Measurements from ENCODE around the gene C2CD4D. TPM values are rescaled to one million over a fixed set of nuclear protein-coding genes. Genes with fewer than 3 reads are reported as not detected.

Gene C2CD4D
- total and polyA plus RNA-seq, 2 donors (not counting 1 experiment from before 2014, with no cell fraction given) = 0.07 TPM; not detected in 1

DNA sequence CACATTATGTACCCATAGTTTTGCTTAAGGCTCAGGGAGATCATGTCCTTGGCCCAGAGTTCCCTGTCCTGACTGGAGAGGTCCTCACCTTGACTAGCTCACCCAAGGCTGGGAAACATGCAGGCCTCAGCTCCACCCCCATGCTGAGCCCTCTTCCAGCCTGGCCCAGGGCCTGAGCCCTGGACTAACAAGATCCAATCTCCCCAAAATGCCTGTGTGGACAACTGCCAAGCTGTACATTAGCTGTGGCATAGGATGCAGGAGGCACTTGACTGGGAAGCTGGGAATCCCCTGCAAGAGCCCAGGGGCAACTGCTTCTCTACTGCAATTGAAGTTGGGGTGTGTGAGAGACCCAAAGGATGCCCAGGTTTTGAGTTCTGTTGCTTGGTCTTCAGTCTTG lies 36.5 kb downstream of the C2CD4D start:
- H3K27ac Mint-ChIP-seq = no peak overlapping the region
- ChIA-PET CTCF (interaction anchor here (1.3 kb wide), 1 partner anchor 198 kb away, joined by 5 read pairs; no protein-coding TSS in a partner anchor), POLR2A (no interaction called here)
- peaks cover 0 to 22% (median 2%) of the 10 kb centered on the region in 4 experiments for H3K27me3 ChIP-seq (replicated peaks in 1 of 4; ENCODE audit: control extremely low read depth in 1 of 4, control insufficient read depth in 3 of 4, insufficient read depth in 4 of 4, low read length in 3 of 4)
- H3K4me1 Mint-ChIP-seq = peaks cover 9% of the 10 kb centered on the region
- no peak overlapping the region for H2AFZ ChIP-seq (ENCODE audit: insufficient read depth, low read depth, low read length, poor library complexity, severe bottlenecking)
- H3K27me3 Mint-ChIP-seq = peaks cover 24% of the 10 kb centered on the region
- H4K20me1 ChIP-seq (ENCODE audit: control insufficient read depth, insufficient read depth, low read length, poor library complexity, severe bottlenecking) = no peaks in the 10 kb centered on the region
- H3K79me2 ChIP-seq (ENCODE audit: control insufficient read depth, insufficient read depth, low read length) = no peaks in the 10 kb centered on the region
- H3K4me3 ChIP-seq (ENCODE audit: control extremely low read depth in 1 of 5, extremely low read depth in 1 of 5, insufficient read depth in 1 of 5, low read depth in 2 of 5, low read length in 4 of 5) = no peak overlapping the region
- H3K9ac ChIP-seq (ENCODE audit: low read length) = no peak overlapping the region
- H3K9me3 ChIP-seq (ENCODE audit: control extremely low read depth in 1 of 3, control insufficient read depth in 2 of 3, insufficient read depth in 1 of 3, low read length in 2 of 3) = peaks cover 0 to 3% (median 0%) of the 10 kb centered on the region in 3 donors
- no peak for ATAC-seq (ENCODE audit: low read depth)
- DNase-seq = no peak
- H3K4me2 ChIP-seq (replicated peaks; ENCODE audit: low read depth, low read length, poor library complexity, severe bottlenecking) = no peak overlapping the region
- no peak for TF ChIP-seq EZH2 (IDR thresholded peaks at IDR 0.05; ENCODE audit: borderline replicate concordance, insufficient read depth, low read depth, low read length, poor library complexity, severe bottlenecking)
- no peak for TF ChIP-seq CTCF (IDR thresholded peaks at IDR 0.05)
- no peak overlapping the region for H3K4me3 Mint-ChIP-seq
- intact Hi-C loops (cut with micrococcal nuclease) = no loop called here
- H3K36me3 ChIP-seq (replicated peaks in 1 of 2; ENCODE audit: control extremely low read depth in 1 of 2, control insufficient read depth in 1 of 2, extremely low read depth in 1 of 2, insufficient read depth in 2 of 2, low read length in 1 of 2) = no peaks in the 10 kb centered on the region
- peaks cover 6 to 13% of the 10 kb centered on the region in 2 donors for H3K4me1 ChIP-seq (ENCODE audit: control insufficient read depth in 2 of 2, insufficient read depth in 2 of 2, low read length in 2 of 2)
- no peaks in the 10 kb centered on the region for H3K9me3 Mint-ChIP-seq (ENCODE audit: insufficient read depth)
- H3K27ac ChIP-seq (ENCODE audit: low read length in 2 of 2) = no peak overlapping the region

- Histone ChIP-seq H3K36me3 (replicated peaks in 1 of 2; ENCODE audit: control extremely low read depth in 1 of 2, control insufficient read depth in 1 of 2, extremely low read depth in 1 of 2, insufficient read depth in 2 of 2, low read length in 1 of 2) (no peaks in the 10 kb centered on the region), H3K9me3 (ENCODE audit: control extremely low read depth in 1 of 3, control insufficient read depth in 2 of 3, insufficient read depth in 1 of 3, low read length in 2 of 3) (peaks cover 0 to 3% (median 0%) of the 10 kb centered on the region in 3 donors), H2AFZ (ENCODE audit: insufficient read depth, low read depth, low read length, poor library complexity, severe bottlenecking) (no peak overlapping the region), H3K27ac (ENCODE audit: low read length in 2 of 2) (no peak overlapping the region), H4K20me1 (ENCODE audit: control insufficient read depth, insufficient read depth, low read length, poor library complexity, severe bottlenecking) (no peaks in the 10 kb centered on the region), H3K4me1 (ENCODE audit: control insufficient read depth in 2 of 2, insufficient read depth in 2 of 2, low read length in 2 of 2) (peaks cover 6 to 13% of the 10 kb centered on the region in 2 donors), H3K4me3 (ENCODE audit: control extremely low read depth in 1 of 5, extremely low read depth in 1 of 5, insufficient read depth in 1 of 5, low read depth in 2 of 5, low read length in 4 of 5) (no peak overlapping the region), H3K79me2 (ENCODE audit: control insufficient read depth, insufficient read depth, low read length) (no peaks in the 10 kb centered on the region), H3K27me3 (replicated peaks in 1 of 4; ENCODE audit: control extremely low read depth in 1 of 4, control insufficient read depth in 3 of 4, insufficient read depth in 4 of 4, low read length in 3 of 4) (peaks cover 0 to 22% (median 2%) of the 10 kb centered on the region in 4 experiments), H3K4me2 (replicated peaks; ENCODE audit: low read depth, low read length, poor library complexity, severe bottlenecking) (no peak overlapping the region), H3K9ac (ENCODE audit: low read length) (no peak overlapping the region)
- Mint-ChIP-seq H3K4me1 (peaks cover 5% of the 10 kb centered on the region), H3K27me3 (peaks cover 18% of the 10 kb centered on the region), H3K27ac (no peak overlapping the region), H3K4me3 (no peak overlapping the region), H3K9me3 (ENCODE audit: insufficient read depth) (no peaks in the 10 kb centered on the region)
- no peak for TF ChIP-seq CTCF (IDR thresholded peaks at IDR 0.05)
- TF ChIP-seq EZH2 (IDR thresholded peaks at IDR 0.05; ENCODE audit: borderline replicate concordance, insufficient read depth, low read depth, low read length, poor library complexity, severe bottlenecking) = no peak
- ChIA-PET POLR2A (no interaction called here), CTCF (interaction anchor here (1.3 kb wide), 1 partner anchor 199 kb away, joined by 5 read pairs; no protein-coding TSS in a partner anchor)
- DNase-seq (no peak), ATAC-seq (ENCODE audit: low read depth) (no peak)
- WGBS (ENCODE audit: insufficient coverage) = 96% methylated on average over 5 of the region's 5 CpGs
- intact Hi-C loops (cut with micrococcal nuclease) = no loop called here
Measured at GRCh38 chr1:151802372-151802771, 37.2 kb downstream of the C2CD4D start.
